ENCODE data around the gene PACS1.

DNA sequence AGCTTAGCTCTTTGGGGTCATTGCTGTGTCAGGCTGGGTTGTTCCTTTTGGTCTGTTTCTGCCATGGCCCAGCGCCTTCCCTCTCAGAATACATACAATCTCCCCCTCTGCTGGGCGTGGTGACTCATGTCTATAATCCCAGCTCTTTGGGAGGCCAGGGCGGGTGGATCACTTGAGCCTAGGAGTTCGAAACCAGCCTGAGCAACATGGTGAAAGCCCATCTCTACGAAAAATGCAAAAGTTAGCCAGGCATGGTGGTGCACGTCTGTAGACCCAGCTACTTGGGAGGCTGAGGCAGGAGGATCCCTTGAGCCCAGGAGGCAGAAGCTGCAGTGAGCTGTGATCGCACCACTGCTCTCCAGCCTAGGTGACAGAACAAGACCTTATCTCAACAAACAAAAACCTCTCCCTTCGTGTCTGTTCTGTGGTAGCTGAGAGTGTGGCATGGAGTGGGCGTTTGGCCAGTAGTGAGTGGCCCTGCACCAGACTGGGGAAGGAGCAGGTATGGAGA, 151.7 kb downstream of the PACS1 start:
- TF ChIP-seq POLR2A (IDR thresholded peaks at IDR 0.05; ENCODE audit: low read depth, low read length), result no peak
- no peak for TF ChIP-seq POLR2AphosphoS5 (IDR thresholded peaks at IDR 0.05; ENCODE audit: low read depth, low read length)

Data from GM12891 (cell line).